IPS-NIHi7 (cell line): ENCODE data around the gene PXK.
A peak's percentile ranks its signal among the peaks of the same experiment; 100 is the strongest.
"Not testable (repeated sequence)": the region's sequence is repeated elsewhere in the genome, so short reads cannot be mapped to it uniquely, and the experiment has no call there.

Experiments
- DNase-seq: peaks from one replicate; pipeline ENCODE4 v3.0.0; 2012; ENCODE audit warnings: mixed read lengths; ENCODE audit errors: extremely low spot score

Gene PXK

GRCh38 chr3:58323529-58324390 is 8.9 kb upstream of the PXK start:
- no peak for DNase-seq

- DNase-seq: no peak
These were observed 8.0 kb upstream of the PXK start for GRCh38 chr3:58324391-58325390.

- DNase-seq: no peak
These were observed 7.1 kb upstream of the PXK start for GRCh38 chr3:58325525-58325992.

GRCh38 chr3:58326267-58326900 is 6.3 kb upstream of the PXK start:
- no peak for DNase-seq

- no peak for DNase-seq
These were observed 3.4 kb upstream of the PXK start for GRCh38 chr3:58329150-58329921.

GRCh38 chr3:58329922-58330413 is 2.7 kb upstream of the PXK start:
- no peak for DNase-seq

GRCh38 chr3:58331593-58332152 is 1.0 kb upstream of the PXK start:
- DNase-seq: no peak

- DNase-seq: peak; percentile 60
These were observed 717 bp downstream of the PXK start for GRCh38 chr3:58333206-58334012.

- no peak for DNase-seq
These were observed 1.3 kb downstream of the PXK start for GRCh38 chr3:58334013-58334321.

- no peak for DNase-seq
These were observed 1.8 kb downstream of the PXK start for GRCh38 chr3:58334506-58334884.

GRCh38 chr3:58335652-58335947 is 2.9 kb downstream of the PXK start:
- DNase-seq: no peak

GRCh38 chr3:58336135-58336882 is 3.6 kb downstream of the PXK start:
- no peak for DNase-seq

- no peak for DNase-seq
These were observed 4.5 kb downstream of the PXK start for GRCh38 chr3:58337190-58337589.

GRCh38 chr3:58339146-58339545 is 6.5 kb downstream of the PXK start:
- DNase-seq: not testable (repeated sequence)

- DNase-seq: no peak
These were observed 8.0 kb downstream of the PXK start for GRCh38 chr3:58340594-58341244.

GRCh38 chr3:58341376-58341775 is 8.7 kb downstream of the PXK start:
- no peak for DNase-seq

- DNase-seq: no peak
These were observed 10.0 kb downstream of the PXK start for GRCh38 chr3:58342676-58343075.

GRCh38 chr3:58345457-58345856 is 12.8 kb downstream of the PXK start:
- no peak for DNase-seq

GRCh38 chr3:58346368-58346767 is 13.7 kb downstream of the PXK start:
- no peak for DNase-seq
